H1 (cell line): ENCODE results near the gene SPINT1. TPM values are rescaled to one million over a fixed set of nuclear protein-coding genes. Genes with fewer than 3 reads are reported as not detected.

Experiments used
- CHD1 ChIP-seq: IDR thresholded peaks from 2 replicates; pipeline ENCODE4 v1.6.1; 2012; ENCODE audit warnings: low read depth, low read length, improper control_type of control experiment
- EZH2 ChIP-seq: fragments of 200-600 bp; sonication (generic); IDR thresholded peaks from 2 replicates; pipeline ENCODE4 v1.7.1; 2012; ENCODE audit warnings: low read depth, mild to moderate bottlenecking, moderate library complexity, low read length, inconsistent platforms; ENCODE audit not compliant: severe bottlenecking
- NRF1 ChIP-seq: IDR thresholded peaks from 2 replicates; pipeline ENCODE4 v1.6.1; 2011; ENCODE audit warnings: mild to moderate bottlenecking, low read depth, low read length, improper control_type of control experiment
- SUZ12 ChIP-seq: fragments of 200-600 bp; sonication (generic); IDR thresholded peaks from 2 replicates; pipeline ENCODE4 v1.6.1; 2012; ENCODE audit warnings: mild to moderate bottlenecking, inconsistent platforms, low read length, moderate library complexity, mixed read lengths
- polyA plus RNA-seq, 7 experiments: library from polyadenylated mRNA; depleted of rRNA in 3 of 7; stranded (reverse) in 5 of 7; unstranded in 2 of 7; fragments of >200 nt in 5 of 7; fragments of 200-250 nt in 2 of 7; gene quantifications; 1 replicate in 5 of 7; 2 replicates in 1 of 7; 4 replicates in 1 of 7; pipeline versions ENCODE4 v1.2.1 to v1.2.3, GENCODE V29; 2011 to 2013; ENCODE audit warnings: missing spikeins in 2 of 7, mixed read lengths in 2 of 7
- total RNA-seq: library from RNA; stranded (reverse); fragmentation: NEBNext Ultra II Directional; extraction: Animal tissue kit (Norgen Biotek cat#: 25700); gene quantifications from 2 replicates; pipeline ENCODE4 v1.2.1, GENCODE V29; 2021
- TF ChIP-seq, protein P1 (sequence below): IDR thresholded peaks from 2 replicates; pipeline ENCODE4 v1.6.1; 2012; ENCODE audit warnings: inconsistent platforms

SPINT1 gene
- total and polyA plus RNA-seq, 2 of the 8 experiments (the other 6 are each of a cell fraction or from before 2014, with no cell fraction given) = 117 to 155 TPM

- TF ChIP-seq SUZ12 (no peak), CHD1 (no peak), EZH2 (no peak), NRF1 (no peak)
- TF ChIP-seq, protein P1, sequence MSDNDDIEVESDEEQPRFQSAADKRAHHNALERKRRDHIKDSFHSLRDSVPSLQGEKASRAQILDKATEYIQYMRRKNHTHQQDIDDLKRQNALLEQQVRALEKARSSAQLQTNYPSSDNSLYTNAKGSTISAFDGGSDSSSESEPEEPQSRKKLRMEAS = no peak
- TF ChIP-seq, all 59 proteins: peak for 0
Measured at GRCh38 chr15:40830884-40831283, 13.0 kb upstream of the SPINT1 start (continued).
